Measurements from ENCODE around the gene NPEPPS.
"Not testable (repeated sequence)": the region's sequence is repeated elsewhere in the genome, so short reads cannot be mapped to it uniquely, and the experiment has no call there.

NPEPPS gene

GRCh38 chr17:47561698-47562405 is 30.9 kb downstream of the NPEPPS start:
- not testable (repeated sequence) for H3K27ac ChIP-seq

GRCh38 chr17:47562406-47562705 is 31.4 kb downstream of the NPEPPS start:
- not testable (repeated sequence) for H3K27ac ChIP-seq

- H3K27ac ChIP-seq: not testable (repeated sequence)
Measured at GRCh38 chr17:47567261-47567660, 36.4 kb downstream of the NPEPPS start.

- H3K27ac ChIP-seq: not testable (repeated sequence)
Measured at GRCh38 chr17:47572561-47572960, 41.7 kb downstream of the NPEPPS start.

- H3K27ac ChIP-seq: not testable (repeated sequence)
Measured at GRCh38 chr17:47582416-47582815, 51.5 kb downstream of the NPEPPS start.

GRCh38 chr17:47586378-47587055 is 55.6 kb downstream of the NPEPPS start:
- not testable (repeated sequence) for H3K27ac ChIP-seq

- not testable (repeated sequence) for H3K27ac ChIP-seq
Measured at GRCh38 chr17:47593522-47593921, 62.6 kb downstream of the NPEPPS start.

- TF ChIP-seq CTCF (conservative IDR thresholded peaks at IDR 0.05) (no peak), ZFX (IDR thresholded peaks at IDR 0.05) (no peak)
- H3K27ac ChIP-seq: no peak overlapping the region
Measured at GRCh38 chr17:47603830-47604597, 73.1 kb downstream of the NPEPPS start.

GRCh38 chr17:47604598-47604927 is 73.7 kb downstream of the NPEPPS start:
- H3K27ac ChIP-seq: no peak overlapping the region
- TF ChIP-seq CTCF (conservative IDR thresholded peaks at IDR 0.05) (no peak), ZFX (IDR thresholded peaks at IDR 0.05) (no peak)

- no peak overlapping the region for H3K27ac ChIP-seq
- no peak for TF ChIP-seq ZFX (IDR thresholded peaks at IDR 0.05)
- TF ChIP-seq CTCF (conservative IDR thresholded peaks at IDR 0.05): no peak
Measured at GRCh38 chr17:47605011-47605410, 74.1 kb downstream of the NPEPPS start.

- TF ChIP-seq CTCF (conservative IDR thresholded peaks at IDR 0.05): no peak
- TF ChIP-seq ZFX (IDR thresholded peaks at IDR 0.05): no peak
- no peak overlapping the region for H3K27ac ChIP-seq
Measured at GRCh38 chr17:47607481-47607880, 76.6 kb downstream of the NPEPPS start.
